GM12872 (cell line): ENCODE measurements around the gene GID4.

ENCODE experiments used
- TF ChIP-seq, protein P1 (sequence below): IDR thresholded peaks from 3 replicates; pipeline ENCODE4 v1.5.1; 2011; ENCODE audit warnings: low read depth, mild to moderate bottlenecking, low read length, moderate library complexity; ENCODE audit not compliant: insufficient read depth

GID4 gene

DNA sequence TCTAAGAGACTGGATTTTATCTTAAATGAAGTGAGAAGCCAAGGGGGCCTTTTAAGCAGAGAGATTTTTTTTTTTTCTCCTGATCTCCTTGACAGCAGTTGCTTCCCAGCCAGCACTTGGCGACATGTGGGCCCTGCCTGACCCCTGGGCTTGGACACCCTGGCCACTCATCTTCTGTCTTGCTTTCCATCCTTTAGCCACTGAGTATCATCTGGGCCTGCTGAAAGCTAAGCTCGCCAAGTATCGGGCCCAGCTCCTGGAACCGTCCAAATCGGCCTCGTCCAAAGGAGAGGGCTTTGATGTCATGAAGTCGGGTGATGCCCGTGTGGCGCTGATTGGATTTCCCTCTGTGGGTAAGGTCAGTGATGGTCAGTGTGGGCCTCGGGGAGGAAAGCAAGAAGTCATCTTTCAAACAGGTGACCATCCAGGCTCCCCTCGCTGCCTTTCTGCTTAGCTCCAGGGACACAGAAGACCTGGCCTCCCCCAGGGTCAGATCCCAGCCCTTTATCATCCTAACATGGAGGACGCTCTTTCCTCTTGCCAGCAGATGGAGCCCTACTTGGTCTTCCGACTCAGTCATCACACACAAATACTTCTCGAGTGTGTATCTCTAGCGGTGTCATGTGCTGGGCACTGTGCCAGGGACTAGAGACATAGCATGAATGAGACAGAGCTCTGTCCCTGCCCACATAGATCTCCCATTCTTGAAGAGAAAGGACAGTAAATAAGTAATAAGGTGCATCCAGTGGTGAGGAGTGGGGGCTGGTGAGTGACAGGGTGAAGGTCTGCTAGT is 54.6 kb downstream of the GID4 start:
- TF ChIP-seq, protein P1, sequence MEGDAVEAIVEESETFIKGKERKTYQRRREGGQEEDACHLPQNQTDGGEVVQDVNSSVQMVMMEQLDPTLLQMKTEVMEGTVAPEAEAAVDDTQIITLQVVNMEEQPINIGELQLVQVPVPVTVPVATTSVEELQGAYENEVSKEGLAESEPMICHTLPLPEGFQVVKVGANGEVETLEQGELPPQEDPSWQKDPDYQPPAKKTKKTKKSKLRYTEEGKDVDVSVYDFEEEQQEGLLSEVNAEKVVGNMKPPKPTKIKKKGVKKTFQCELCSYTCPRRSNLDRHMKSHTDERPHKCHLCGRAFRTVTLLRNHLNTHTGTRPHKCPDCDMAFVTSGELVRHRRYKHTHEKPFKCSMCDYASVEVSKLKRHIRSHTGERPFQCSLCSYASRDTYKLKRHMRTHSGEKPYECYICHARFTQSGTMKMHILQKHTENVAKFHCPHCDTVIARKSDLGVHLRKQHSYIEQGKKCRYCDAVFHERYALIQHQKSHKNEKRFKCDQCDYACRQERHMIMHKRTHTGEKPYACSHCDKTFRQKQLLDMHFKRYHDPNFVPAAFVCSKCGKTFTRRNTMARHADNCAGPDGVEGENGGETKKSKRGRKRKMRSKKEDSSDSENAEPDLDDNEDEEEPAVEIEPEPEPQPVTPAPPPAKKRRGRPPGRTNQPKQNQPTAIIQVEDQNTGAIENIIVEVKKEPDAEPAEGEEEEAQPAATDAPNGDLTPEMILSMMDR = peak; percentile 55

DNA sequence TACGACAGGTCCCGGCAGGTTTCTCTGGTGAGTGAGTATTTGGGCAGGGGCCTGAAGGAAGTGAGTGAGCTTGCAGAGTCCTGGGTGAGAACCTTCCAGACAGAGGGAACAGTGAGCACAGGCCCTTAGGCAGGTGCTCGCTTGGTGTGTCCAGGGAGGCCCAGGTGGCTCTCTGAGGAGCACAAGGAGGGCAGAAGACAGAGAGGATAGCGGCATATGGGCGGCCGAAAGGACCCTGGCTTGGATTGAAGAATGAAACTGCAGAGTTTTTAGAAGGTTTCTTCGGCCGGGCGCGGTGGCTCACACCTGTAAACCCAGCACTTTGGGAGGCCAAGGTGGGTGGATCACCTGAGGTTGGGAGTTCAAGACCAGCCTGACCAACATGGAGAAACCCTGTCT is 55.2 kb downstream of the GID4 start:
- TF ChIP-seq, protein P1 = no peak

DNA sequence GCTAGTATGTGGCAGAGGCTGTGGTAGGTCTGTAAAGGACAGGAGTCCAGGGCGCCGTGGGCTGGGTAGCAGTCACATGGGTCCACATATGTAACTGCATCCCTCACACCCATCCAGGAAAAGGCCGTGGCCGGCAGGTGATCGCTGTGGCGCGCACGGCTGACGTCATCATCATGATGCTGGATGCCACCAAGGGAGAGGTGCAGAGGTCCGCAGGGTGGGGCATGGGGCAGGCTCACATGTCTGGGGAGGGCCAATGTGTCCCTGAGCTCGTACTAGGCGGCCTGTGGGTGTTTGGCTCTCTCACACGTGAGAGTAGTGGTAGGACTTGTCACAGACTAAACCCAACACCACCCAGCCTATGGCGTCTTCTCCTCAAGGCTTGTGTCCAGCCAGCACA is 60.3 kb downstream of the GID4 start:
- TF ChIP-seq, protein P1 = no peak

DNA sequence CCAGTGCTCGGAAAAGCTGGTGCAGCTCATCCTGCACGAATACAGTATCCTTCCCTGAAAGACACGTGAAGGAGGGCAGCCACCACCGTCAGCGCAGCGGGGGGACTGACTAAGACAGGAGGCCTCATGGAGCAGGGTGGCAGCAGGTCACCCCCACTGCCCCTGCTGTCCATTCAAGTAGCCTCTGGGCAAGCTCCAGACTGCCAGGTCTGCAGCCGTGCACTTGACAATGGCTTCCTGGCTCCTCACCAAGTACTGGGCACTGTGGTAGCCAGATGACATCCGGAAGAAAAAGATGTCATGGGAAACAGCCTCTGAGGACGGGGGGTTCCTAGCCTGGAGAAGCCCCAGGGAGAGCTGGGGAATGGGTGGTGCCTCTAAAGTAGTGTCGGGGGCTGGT is 61.4 kb downstream of the GID4 start:
- TF ChIP-seq, protein P1 = no peak

DNA sequence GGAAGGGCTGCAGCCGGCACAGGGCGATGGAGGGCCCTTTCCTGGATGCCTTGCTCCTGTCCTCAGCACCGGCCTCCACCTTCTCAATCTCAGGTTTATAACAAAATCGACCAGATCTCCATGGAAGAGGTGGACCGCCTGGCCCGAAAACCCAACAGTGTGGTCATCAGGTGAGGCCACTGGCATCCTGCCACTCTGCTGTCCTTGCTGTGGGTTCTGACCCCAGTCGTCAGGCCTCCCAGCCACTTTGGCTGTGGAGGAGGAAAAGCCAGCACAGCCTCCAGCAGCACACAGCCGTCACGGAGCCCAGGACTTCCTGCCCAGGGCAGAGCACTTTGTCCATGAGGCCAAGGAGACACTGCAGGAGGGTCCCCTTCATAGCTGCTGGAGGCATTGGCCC is 62.6 kb downstream of the GID4 start:
- TF ChIP-seq, protein P1 = no peak

DNA sequence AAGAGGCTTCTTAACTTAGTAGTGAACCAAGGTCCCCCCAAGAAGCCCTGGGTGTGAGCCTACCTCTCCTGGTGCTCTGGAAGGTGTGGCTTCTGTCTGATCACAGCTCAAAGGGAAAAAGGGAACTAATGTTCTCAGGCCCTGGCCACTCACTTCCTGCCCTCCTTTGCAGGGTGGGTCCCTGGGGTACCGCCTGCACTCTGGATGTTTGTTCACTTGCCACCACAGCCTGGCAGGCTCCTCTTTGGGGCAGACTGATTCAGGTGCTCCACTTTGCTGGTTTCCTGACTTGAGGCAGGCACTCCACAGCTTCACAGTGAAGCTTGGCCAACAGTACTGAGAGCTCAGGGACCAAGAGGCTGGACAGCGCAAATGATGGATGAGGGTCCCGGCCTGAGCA is 63.4 kb downstream of the GID4 start:
- TF ChIP-seq, protein P1 = no peak

DNA sequence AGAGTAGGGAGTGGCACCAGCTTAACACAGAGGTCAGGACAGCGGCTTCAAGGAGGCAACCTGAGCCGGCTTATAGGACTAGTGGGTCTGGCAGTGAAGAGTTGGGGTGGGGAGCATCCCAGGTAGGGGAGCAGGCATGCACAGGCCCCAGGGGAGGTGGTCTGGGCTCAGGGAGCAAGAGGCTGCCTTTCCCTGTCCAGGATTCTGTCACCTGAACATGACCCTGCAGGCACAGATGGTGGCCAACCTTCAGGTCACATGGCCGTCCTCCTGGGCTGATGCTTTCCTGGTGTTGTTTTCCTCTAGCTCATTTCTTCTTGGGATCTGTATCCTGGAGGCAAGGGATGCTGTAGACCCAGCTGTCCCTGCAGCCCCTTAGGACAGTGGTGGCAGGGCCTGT is 65.8 kb downstream of the GID4 start:
- TF ChIP-seq, protein P1 = no peak
